ENCODE data around the gene GTF2I. TPM values are rescaled to one million over a fixed set of nuclear protein-coding genes. Genes with fewer than 3 reads are reported as not detected.
A peak's percentile ranks its signal among the peaks of the same experiment; 100 is the strongest.

GTF2I gene
- total RNA-seq, 1 experiment from 2014 or later = 357 TPM

- Mint-ChIP-seq H3K4me1 (peaks cover 22 to 24% of the 10 kb centered on the region in 2 experiments), H3K36me3 (ENCODE audit: insufficient read depth in 1 of 3, low read depth in 3 of 3) (peaks cover 28 to 65% (median 65%) of the 10 kb centered on the region in 3 experiments; a peak in 6 of 7 replicates), H3K27me3 (ENCODE audit: low read depth) (peaks cover 3% of the 10 kb centered on the region; the same call in 1 of the 2 replicates), H3K27ac (peak overlapping the region in 1 of 3 experiments; percentile 8; a peak in 2 of 7 replicates), H3K4me3 (no peak overlapping the region), H3K9me3 (no peaks in the 10 kb centered on the region; a peak in 1 of 5 replicates)
- no peak overlapping the region for H2AFZ ChIP-seq (ENCODE audit: low read length)
- H3K9ac ChIP-seq (ENCODE audit: extremely low read depth, insufficient read length, low read length) = no peak overlapping the region
- peaks cover 3% of the 10 kb centered on the region for H4K20me1 ChIP-seq (ENCODE audit: control insufficient read depth, insufficient read depth, insufficient read length)
- no peak overlapping the region for H2BK15ac ChIP-seq (ENCODE audit: low read depth, low read length)
- H2BK5ac ChIP-seq (ENCODE audit: insufficient read length, low read length) = no peak overlapping the region
- H2BK120ac ChIP-seq (ENCODE audit: low read depth, low read length, poor library complexity, severe bottlenecking) = no peak overlapping the region
- no peak overlapping the region for H4K91ac ChIP-seq (ENCODE audit: insufficient read length, low read depth, low read length)
- no peaks in the 10 kb centered on the region for H3K27me3 ChIP-seq (ENCODE audit: insufficient read depth, low read length)
- no peak for DNase-seq
- peaks cover 35% of the 10 kb centered on the region; the same call in 1 of the 2 replicates for H3K79me2 ChIP-seq (ENCODE audit: insufficient read depth, low read length)
- H3K4me2 ChIP-seq (ENCODE audit: insufficient read depth, insufficient read length, low read length) = no peak overlapping the region
- no peak overlapping the region for H2BK20ac ChIP-seq (ENCODE audit: low read depth, low read length, poor library complexity, severe bottlenecking)
- H3K9me3 ChIP-seq (ENCODE audit: control insufficient read depth, low read depth, low read length) = no peaks in the 10 kb centered on the region
- H3K14ac ChIP-seq (ENCODE audit: insufficient read depth, low read length) = no peak overlapping the region
- H3K79me1 ChIP-seq (ENCODE audit: insufficient read depth, low read depth, low read length, poor library complexity, severe bottlenecking) = peaks cover 3% of the 10 kb centered on the region
- H2BK12ac ChIP-seq (ENCODE audit: insufficient read length, low read depth, low read length) = no peak overlapping the region
- H3K18ac ChIP-seq (ENCODE audit: insufficient read length, low read depth, low read length) = no peak overlapping the region
- WGBS (ENCODE audit: extremely low coverage, insufficient read length, low lambda C conversion rate) = 100% methylated on average over 2 of the region's 3 CpGs
- H4K5ac ChIP-seq (ENCODE audit: insufficient read length, low read depth, low read length) = no peak overlapping the region
- no peak overlapping the region for H3T11ph ChIP-seq (ENCODE audit: low read length)
- no peak overlapping the region for H3K56ac ChIP-seq (ENCODE audit: insufficient read length, low read depth, low read length)
- no peak overlapping the region for H3K4ac ChIP-seq (ENCODE audit: low read depth, low read length)
- no peak overlapping the region for H3K23ac ChIP-seq (ENCODE audit: insufficient read length, low read depth, low read length)
- no peak for TF ChIP-seq CTCF (conservative IDR thresholded peaks at IDR 0.05)
- H3K23me2 ChIP-seq (ENCODE audit: insufficient read length, low read depth, low read length, poor library complexity, severe bottlenecking) = no peaks in the 10 kb centered on the region
- H4K8ac ChIP-seq (replicated peaks; ENCODE audit: insufficient read length, low read depth, low read length) = no peak overlapping the region
- no peak overlapping the region for H2AK5ac ChIP-seq (ENCODE audit: insufficient read length, low read length)
- H3K27ac ChIP-seq (ENCODE audit: insufficient read length, low read depth, low read length) = no peak overlapping the region
- no peaks in the 10 kb centered on the region; the same call in 1 of the 2 replicates for H3K4me1 ChIP-seq (ENCODE audit: insufficient read depth, low read length)
Measured at GRCh38 chr7:74682829-74683228, 25.3 kb downstream of the GTF2I start.

All from H9 (cell line).